Suppressor macrophage treated with lipopolysaccharide for 1 hour (primary cell): ENCODE results near the gene GLYATL1B.
A peak's percentile ranks its signal among the peaks of the same experiment; 100 is the strongest.
"Not testable (repeated sequence)": the region's sequence is repeated elsewhere in the genome, so short reads cannot be mapped to it uniquely, and the experiment has no call there.

Source experiments
- DNase-seq, 3 donors: peaks; one replicate each; pipeline ENCODE4 v3.0.0-alpha.2; 2020 to 2022

The GLYATL1B gene

GRCh38 chr11:59086007-59086406, at the start of gene GLYATL1B:
Gene GLYATL1B (plus strand): TSS chr11:59086307. CDS start chr11:59086307, 0 bp downstream.
- DNase-seq: not testable (repeated sequence)

GRCh38 chr11:59036542-59036941, 49.6 kb upstream of the GLYATL1B start:
- DNase-seq: not testable (repeated sequence)

- DNase-seq: not testable (repeated sequence)
Observed at GRCh38 chr11:59037434-59037833, 48.7 kb upstream of the GLYATL1B start.

DNA sequence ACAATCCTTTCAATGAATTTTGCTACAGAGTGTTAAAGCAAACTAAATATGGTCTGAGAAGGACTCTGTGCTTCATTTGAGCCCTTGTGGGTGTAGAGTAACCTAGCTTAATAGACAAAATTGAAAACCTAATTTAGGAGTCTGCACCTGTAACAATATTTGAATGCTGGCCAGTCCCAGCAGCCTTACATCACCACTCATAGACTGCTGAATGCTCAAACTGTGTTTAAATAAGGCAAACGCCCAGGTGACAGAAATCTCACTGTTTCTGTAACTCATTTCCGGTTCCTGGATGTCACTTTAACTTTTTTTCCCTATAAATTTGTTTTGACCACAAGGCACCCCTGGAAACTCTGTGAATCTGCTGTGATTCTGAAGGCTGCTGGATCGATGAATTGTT, 45.5 kb upstream of the GLYATL1B start:
- DNase-seq: no peak

DNA sequence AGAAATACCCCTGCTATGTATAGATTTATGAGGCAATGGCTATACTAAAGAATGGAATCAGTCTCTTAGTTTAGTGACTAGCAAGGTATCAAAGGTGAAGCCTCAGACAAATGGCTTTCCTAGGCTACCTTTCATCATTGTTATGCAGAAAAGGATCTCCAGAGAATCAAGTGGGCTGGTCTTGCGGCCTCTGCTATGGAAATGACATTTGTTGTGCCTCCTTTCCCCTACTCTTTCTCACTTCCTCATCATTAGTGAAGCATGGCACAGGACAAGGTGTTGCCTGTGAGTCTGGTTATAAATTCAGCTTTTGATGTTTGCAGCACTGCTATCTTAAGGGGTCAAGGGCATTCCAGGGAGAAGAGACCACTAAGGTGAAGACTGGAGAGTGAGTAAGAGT, 34.7 kb upstream of the GLYATL1B start:
- not testable (repeated sequence) for DNase-seq

DNA sequence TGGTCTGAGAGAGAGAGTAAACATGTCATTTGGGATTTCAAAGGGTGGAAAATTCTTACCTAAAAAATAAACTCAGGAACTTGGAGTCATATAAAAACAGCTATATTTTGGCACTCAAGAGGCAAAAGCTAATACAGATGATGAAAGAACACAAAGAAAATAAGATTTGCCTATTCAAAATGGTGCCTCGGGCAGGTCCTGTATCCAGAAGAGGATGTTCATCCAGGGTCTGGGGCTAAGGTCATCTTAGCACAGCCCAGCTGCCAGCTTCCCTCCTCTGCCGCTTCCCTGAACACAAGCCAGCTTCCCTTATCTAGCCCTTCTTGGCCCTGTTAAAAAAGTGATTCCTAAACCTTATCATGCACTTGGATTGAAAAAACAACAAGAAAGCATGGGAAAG, 33.8 kb upstream of the GLYATL1B start:
- DNase-seq: not testable (repeated sequence)

DNA sequence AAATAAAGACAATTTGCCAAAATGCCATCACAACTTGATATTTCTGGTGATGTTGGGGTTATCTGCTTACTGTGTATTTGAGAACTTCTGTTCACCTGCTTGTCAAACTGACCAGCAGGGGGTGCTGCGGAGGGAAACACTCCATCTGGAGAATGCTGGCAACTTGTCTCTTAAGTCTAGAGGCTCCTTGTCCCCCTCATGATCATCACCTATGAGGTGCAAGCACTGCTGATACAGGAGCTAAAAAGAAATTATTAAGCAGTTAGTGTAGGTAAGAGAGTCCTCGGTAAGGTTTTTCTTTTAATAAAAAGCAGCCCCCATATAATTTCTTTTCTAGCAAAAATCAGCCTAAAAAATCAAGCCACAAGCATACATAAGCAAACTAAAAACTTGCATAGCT, 32.7 kb upstream of the GLYATL1B start:
- peak; percentile 67 to 87 (median 81) for DNase-seq

DNA sequence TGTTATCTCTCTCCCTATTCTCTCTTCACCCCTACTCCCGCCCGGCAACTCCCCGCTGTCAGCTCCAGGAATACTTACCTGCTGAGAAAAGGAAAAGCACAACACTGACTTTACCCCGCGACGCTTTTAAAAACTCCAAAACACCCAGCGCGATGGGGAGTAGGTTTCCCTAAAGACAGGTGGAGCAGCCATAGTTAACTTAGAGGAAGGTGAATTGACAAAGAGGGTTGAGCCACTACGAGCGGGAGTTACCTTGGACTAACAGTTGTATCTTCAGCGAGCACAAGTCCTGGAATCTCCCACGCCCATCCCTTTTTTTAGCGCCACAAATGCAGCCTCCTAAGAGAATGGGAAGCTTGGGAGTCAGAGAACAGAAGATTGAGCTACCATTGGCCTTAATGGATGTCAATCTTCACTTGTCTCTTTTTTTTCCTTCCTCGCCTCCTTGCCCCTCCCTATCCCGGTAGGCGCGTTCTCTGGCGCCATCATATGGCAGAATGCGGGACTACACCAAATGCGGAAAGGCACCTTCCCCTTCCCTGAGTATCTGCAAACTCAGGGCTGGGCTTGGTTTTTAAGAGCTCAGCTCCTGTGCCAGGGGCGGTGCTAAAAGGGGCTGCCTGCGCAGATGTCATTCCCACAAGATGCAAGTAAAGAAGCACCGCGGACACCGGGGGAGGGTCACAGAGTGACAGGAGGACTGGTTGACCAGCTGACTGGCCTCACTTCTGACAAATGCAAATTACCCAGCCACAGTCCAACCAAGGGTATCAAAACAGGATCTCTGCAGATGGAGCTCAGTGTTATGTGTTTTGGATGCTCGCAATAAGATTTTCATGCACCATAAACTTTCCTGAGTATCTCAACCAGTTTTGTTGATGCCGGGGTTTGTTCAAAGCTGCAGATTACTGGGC, 27.7 kb upstream of the GLYATL1B start:
- DNase-seq: peak; percentile 93 to 94 (median 93)

GRCh38 chr11:59060096-59060495, 26.0 kb upstream of the GLYATL1B start:
- not testable (repeated sequence) for DNase-seq

DNA sequence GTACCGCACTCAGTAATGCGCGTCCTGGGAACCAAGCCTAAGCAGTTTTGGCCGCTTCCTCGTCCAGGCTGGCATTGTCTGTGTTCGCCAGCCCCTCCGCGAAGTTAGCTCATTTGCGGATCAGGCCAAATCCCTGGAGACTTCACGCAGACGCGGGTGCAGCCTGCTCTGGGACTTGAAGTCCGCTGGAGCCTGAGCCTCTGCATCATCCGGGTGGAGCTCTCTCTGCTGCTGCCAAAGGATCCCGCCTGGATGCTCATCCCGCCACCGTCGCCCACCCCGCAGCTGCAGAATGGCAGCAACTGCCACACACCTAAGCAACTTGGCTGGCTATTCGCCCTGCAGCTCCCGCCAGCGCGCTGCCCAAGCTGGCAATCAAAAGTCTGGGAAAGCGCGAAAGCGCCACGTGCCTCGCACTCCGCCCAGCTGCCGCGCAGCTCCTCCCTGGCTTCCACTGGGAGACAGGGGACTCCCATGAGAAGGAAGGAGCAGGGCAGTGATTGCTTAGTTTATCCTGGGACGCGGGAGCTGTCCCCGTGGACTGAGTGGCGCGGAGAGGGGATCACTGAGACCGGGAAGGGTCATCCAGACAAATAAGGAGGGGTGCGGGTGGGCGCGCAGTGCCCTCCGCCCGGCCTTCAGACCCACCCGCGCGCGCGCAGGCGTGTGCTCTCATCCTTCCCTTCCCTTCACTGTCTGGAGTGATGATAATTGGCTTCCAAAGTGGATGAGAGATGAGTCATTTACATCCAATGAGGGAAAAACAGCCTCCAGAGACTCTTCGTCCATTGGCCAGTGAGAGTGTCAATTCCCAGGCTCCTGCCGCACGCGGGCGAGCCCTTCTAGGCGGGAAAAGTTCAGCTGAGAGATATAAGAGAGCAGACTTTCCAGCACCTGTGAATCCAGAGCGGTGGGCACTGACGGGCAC, 23.2 kb upstream of the GLYATL1B start:
- no peak for DNase-seq

DNA sequence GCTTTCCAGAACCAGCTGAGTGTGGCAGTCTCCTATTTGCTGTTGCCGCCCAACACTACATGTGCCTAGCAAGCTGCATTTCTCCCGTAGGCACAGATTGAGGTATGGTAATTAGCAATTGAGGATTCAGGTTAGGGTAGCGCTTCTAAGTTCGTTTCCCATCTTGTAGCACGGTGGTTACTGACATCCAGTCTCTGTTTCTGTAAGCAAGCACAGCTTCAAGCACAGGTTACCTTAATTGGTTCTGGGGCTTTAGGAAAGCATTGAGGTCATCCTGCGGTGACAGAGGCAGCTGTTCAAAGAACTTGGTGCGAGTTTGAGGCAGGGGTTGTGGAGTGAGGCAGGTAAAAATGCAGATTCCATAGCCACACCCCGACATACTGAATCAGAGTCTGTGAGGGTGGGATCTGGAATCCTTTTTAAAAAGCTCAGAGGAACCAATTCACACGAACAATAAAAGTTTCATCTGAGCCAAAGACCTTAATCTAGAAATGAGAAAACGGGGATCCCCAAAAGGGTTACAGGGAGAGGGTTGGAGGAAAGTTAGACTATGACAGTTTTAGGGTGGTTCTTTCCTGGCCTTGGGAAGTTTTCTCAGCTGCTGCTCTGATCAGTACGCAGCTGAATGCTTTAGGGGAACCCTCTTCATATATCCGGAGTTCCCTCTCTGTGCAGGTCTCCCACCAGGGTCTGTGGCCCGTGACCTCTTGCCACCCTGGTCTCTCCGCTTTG, 21.9 kb upstream of the GLYATL1B start:
- not testable (repeated sequence) for DNase-seq

GRCh38 chr11:59069087-59069486, 17.0 kb upstream of the GLYATL1B start:
- no peak for DNase-seq

DNA sequence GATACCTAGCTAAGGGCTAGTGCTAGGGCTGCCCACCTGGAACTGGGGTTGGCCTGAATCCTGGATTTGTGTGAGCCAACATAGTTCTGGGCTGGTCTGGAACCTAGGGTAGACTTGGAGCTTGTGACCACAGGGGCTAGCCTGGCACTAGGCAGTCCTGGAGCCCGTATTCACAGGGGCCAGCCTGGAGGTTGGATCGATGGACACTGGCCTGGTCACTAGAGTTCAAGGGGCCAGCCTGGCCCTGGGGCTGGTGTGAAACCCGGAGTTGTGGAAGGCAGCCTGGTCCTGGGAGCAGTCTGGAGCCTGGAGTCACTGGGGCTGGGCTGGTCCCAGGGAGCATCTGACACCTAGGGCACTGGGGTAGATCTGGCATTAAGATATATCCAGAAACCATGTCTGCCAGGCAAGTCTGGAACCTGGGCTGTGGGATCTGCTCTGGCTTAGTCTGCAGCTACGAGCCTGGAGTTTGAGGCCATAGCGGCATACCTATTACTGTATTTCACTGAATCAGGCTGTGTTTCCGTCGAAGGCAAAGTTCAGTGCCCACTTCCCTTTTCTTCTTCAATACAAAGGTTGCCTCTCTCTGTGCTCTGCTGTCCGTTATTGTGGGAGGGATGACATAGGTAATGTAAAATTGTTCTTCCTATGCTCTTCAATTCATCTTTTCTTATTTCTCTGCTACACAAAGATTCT, 9.1 kb upstream of the GLYATL1B start:
- peak; percentile 21 to 38 (median 27) for DNase-seq

DNA sequence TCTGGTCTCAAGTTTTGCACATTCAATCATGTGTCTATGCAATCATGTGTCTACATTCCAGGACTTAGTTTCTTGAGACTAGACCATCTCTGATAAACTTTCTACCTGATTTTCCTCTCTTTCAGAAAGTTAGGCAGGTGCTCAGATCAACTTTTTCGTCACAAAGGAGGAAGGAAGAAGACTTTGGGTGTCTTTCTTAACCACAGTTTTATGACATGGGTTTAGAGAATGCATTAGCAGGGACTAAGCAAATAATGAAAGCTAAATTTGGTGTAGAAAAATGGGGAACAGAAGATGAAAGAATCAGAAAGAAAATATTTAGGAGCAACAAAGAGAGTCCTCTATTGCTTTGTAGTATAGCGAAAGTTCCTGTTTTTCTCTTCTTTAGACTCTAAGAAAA, 7.7 kb upstream of the GLYATL1B start:
- peak in 1 of 3 donors; percentile 19 for DNase-seq

- DNase-seq: no peak
Observed at GRCh38 chr11:59079086-59079485, 7.0 kb upstream of the GLYATL1B start.

DNA sequence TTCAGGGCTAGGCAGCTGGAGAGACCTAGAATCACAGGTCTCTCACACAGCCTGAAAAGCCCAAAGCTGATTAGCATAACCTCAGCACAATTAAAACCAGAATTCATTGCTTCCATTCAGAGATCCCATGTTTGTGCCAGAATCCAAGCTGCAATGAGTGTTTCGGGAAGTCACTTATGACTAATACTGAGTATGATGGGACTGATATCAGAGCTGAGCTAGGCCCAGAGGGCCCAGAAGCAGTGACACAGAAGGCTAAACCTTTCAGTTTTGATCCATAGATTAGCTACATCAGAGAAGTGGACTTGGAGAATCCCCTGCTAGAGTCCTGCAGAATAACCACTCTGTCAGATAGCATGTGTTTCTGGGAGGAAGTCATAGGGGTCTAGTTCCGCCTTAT, 5.7 kb upstream of the GLYATL1B start:
- DNase-seq: not testable (repeated sequence)

DNA sequence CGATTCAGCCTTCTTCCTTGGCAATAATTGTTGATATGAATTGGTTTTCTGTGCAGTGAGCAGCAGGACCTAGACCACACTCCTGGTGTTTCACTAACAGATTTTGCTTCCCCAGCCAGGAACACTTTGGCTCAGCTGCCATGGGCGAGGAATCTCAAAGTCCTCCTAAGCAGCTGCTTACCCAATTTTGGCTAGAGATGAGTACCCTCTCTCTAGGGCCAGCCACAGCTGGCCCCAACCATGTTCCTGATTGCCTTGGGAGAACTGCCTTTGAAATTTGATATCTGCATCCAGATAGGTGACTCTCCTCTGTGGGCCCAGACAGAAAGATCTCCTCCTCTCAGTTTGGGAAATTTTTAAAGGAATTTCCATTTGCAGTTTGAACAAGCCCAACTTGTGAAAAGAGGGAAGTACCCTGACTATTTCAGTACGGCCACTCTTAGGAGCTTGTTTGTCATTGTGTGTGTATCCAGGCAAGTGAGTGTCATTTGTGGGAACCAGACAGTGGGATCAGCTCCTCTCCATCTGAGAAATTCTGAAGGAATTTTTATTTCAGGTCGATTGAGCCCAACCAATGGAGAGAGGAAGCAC, 4.6 kb upstream of the GLYATL1B start:
- DNase-seq: peak; percentile 55 to 81 (median 64)

DNA sequence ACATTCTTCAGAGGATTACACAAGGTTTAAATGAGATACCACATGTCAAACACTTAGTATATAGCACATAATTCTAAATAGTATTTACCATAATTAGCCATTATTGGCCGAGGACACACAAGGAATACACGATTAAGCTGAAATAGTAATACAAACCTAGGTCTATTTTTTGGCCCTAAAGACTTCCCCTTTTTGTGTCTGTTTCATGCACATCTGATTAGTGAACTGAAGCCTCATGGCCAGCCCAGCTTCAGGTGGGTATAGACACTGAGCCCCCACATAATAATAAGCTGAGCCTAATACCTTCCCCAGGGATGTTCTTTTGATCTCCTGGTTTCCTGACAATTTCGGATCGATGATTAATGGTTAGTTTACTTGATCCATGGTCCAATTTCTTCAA, 2.1 kb downstream of the GLYATL1B start:
- no peak for DNase-seq

DNA sequence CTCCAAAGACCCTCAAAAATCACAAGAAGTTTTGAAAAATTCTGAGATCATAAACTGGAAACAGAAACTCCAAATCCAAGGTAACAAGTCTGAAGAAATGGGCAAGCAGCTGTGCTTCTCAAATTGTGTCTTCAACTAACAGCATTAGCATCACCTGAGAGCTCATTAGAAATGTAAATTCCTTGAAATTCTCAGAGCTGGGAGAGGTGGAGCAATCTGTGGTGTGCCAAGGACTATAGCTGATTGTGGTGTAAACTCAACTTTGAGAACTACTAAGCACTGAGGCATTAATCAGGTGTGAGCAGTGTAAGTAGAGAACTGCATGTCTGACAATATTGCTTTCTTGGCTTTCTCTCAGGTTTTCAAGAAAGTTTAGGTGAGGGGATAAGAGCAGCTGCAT, 7.5 kb downstream of the GLYATL1B start:
- not testable (repeated sequence) for DNase-seq

GRCh38 chr11:59095225-59095624, 9.1 kb downstream of the GLYATL1B start:
- DNase-seq: not testable (repeated sequence)

- DNase-seq: not testable (repeated sequence)
Observed at GRCh38 chr11:59095972-59096575, 10.0 kb downstream of the GLYATL1B start.
